ENCODE data around the gene TAF5L.

- TF ChIP-seq CTCF (IDR thresholded peaks at IDR 0.05) (no peak), EP300 (IDR thresholded peaks at IDR 0.05) (no peak), POLR2A (IDR thresholded peaks at IDR 0.05) (no peak)
These were observed 26.5 kb downstream of the TAF5L start for GRCh38 chr1:229599218-229599954.
